Measurements from ENCODE around the gene DEFB125.
"Not testable (repeated sequence)": the region's sequence is repeated elsewhere in the genome, so short reads cannot be mapped to it uniquely, and the experiment has no call there.

Gene DEFB125

DNA sequence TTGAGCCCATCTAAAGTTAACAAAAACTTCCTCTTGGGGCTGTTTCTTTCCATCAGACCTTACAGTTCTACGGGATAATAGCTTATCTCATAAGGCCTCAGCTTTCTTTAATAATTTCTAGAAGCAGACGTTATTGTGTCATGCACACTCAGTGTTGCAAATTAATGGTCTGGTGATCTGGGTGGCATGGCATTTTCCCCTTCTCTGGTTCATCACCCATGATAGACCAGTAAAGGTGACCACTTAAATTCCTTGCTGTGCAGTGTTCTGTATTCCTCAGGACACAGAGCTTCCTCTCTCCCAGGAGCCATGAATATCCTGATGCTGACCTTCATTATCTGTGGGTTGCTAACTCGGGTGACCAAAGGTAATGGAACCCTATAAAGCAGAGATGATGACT lies at the start of gene DEFB125:
Gene DEFB125 (plus strand): TSS at position 272 of the 400 bp plus-strand sequence. CDS start 38 bp downstream, at position 310.
- no peak for DNase-seq (ENCODE audit: extremely low read depth in 1 of 2, low read depth in 1 of 2)

- DNase-seq (ENCODE audit: extremely low read depth in 1 of 2, low read depth in 1 of 2): no peak
These were observed 27.2 kb upstream of the DEFB125 start for GRCh38 chr20:60035-60918.

DNA sequence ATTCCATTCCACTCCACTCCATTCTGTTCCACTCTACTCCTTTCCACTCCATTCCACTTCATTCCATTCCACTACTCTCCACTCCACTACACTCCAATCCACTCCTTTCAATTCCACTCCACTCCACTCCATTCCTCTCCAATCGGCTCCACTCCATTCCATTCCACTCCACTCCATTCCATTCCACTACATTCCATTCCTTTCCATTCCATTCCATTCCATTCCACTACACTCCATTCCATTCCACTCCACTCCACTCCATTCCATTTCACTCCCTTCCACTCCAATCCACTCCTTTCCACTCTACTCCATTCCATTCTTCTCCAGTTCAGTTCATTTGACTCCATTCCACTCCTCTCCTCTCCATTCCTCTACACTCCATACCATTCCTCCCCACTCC lies 26.2 kb upstream of the DEFB125 start:
- DNase-seq (ENCODE audit: extremely low read depth in 1 of 2, low read depth in 1 of 2): no peak

GRCh38 chr20:61757-62156 lies 25.7 kb upstream of the DEFB125 start:
- DNase-seq (ENCODE audit: extremely low read depth in 1 of 2, low read depth in 1 of 2): no peak

GRCh38 chr20:62487-62886 lies 25.0 kb upstream of the DEFB125 start:
- no peak for DNase-seq (ENCODE audit: extremely low read depth in 1 of 2, low read depth in 1 of 2)

DNA sequence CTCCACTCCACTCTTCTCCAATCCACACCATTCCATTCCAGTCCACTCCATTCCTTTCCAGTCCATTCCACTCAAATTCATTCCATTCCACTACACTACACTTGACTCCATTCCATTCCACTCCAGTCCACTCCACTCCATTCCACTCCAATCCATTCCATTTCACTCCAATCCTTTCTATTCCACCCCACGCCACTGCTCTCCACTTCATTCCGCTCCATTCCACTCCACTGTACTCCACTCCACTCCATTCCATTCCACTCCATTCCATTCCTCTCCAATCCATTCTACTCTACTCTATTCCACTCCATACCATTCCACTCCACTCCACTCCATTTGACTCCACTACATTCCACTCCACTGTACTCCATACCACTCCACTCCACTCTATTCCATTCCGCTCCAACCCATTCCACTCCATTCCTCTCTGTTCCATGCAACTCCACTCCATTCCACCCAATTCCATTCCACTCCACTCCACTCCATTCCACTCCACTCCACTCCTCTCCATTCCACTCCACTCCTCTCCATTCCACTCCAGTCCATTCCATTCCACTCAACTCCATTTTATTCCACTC lies 23.4 kb upstream of the DEFB125 start:
- DNase-seq (ENCODE audit: extremely low read depth in 1 of 2, low read depth in 1 of 2): no peak

GRCh38 chr20:64766-65322 lies 22.6 kb upstream of the DEFB125 start:
- DNase-seq (ENCODE audit: extremely low read depth in 1 of 2, low read depth in 1 of 2): no peak

DNA sequence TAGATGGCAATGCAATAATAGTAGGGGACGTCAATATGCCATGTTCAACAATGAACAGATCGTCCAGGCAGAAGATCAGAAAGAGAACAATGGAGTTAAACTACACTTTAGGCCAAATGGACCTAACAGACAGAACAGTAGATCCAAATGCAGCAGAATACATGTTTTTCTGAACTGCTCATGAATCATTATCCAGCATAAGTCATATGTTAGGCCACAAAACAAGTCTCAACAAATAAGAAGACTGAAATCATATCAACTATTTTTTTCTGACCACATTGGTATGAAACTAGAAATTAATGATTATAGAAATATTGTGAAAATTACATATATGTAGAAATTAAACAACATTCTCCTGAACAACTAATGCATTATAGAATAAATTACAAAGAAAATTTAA lies 10.2 kb upstream of the DEFB125 start:
- no peak for DNase-seq (ENCODE audit: extremely low read depth in 1 of 2, low read depth in 1 of 2)

GRCh38 chr20:78338-78737 lies 9.1 kb upstream of the DEFB125 start:
- no peak for DNase-seq (ENCODE audit: extremely low read depth in 1 of 2, low read depth in 1 of 2)

DNA sequence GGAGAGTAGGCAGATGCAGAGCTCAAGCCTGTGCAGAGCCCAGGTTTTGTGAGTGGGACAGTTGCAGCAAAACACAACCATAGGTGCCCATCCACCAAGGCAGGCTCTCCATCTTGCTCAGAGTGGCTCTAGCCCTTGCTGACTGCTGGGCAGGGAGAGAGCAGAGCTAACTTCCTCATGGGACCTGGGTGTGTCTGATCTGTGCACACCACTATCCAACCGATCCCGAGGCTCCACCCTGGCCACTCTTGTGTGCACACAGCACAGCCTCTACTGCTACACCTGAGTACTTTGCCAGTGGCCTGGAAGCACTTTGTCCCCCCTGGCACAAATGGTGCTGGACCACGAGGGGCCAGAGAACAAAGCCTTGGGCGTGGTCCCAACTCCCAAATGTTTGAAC lies 7.9 kb upstream of the DEFB125 start:
- DNase-seq (ENCODE audit: extremely low read depth in 1 of 2, low read depth in 1 of 2): no peak

GRCh38 chr20:90651-91050 lies 3.2 kb downstream of the DEFB125 start:
- DNase-seq (ENCODE audit: extremely low read depth in 1 of 2, low read depth in 1 of 2): no peak

DNA sequence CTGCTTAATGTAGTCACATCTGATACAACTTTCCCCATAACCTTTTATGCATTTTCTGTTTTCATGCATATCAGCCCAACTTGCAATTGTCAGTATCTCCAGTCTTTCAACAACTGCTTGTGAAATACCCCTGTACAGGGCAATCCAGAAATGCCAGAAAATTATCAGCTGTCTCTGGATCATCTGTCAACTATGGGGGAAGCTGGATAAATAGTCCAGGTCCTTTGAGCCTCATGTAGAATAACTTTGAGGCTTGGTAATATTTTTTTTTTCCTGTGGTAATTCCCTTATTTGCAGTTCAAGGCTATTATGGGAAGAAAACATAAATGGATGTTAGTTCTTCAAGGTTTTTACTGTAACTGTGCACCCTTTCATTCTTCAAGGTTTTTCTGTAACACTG lies 6.2 kb downstream of the DEFB125 start:
- DNase-seq (ENCODE audit: extremely low read depth in 1 of 2, low read depth in 1 of 2): no peak

GRCh38 chr20:95215-95614 lies 7.7 kb downstream of the DEFB125 start:
- DNase-seq (ENCODE audit: extremely low read depth in 1 of 2, low read depth in 1 of 2): no peak

DNA sequence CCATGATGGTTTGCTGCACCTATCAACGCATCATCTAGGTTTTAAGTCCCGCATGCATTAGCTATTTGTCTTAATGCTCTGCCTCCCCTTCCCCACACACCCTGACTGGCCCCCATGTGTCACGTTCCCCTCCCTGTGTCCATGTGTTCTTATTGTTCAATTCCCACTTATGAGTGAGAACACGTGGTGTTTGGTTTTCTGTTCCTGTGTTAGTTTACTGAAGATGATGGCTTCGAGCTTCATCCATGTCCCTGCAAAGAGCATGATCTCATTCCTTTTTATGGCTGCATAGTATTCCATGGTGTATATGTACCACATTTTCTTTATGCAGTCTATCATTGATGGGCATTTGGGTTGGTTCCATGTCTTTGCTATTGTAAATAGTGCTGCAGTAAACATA lies 10.2 kb downstream of the DEFB125 start:
- DNase-seq (ENCODE audit: extremely low read depth in 1 of 2, low read depth in 1 of 2): not testable (repeated sequence)

DNA sequence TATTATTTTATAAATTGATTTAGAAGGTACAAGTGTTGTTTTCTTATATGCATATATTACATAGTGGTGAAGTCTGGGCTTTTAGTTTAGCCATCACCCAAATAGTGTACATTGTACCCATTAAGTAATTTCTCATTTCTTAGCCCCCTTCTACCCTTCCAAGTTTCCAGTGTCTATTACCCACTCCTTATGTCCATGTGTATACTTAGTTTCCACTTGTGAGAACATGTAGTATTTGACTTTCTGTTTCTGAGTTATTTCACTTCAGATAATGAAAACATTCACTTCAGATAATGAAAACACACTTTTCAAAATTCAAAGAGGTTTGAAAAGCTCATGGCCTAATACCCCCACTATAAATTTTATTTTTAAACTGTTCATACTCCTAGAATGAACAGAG lies 14.5 kb downstream of the DEFB125 start:
- no peak for DNase-seq (ENCODE audit: extremely low read depth in 1 of 2, low read depth in 1 of 2)

- DNase-seq (ENCODE audit: extremely low read depth in 1 of 2, low read depth in 1 of 2): no peak
These were observed 16.0 kb downstream of the DEFB125 start for GRCh38 chr20:103456-103855.

GRCh38 chr20:112396-112795 lies 24.9 kb downstream of the DEFB125 start:
- DNase-seq (ENCODE audit: extremely low read depth in 1 of 2, low read depth in 1 of 2): no peak

- DNase-seq (ENCODE audit: extremely low read depth in 1 of 2, low read depth in 1 of 2): no peak
These were observed 30.0 kb downstream of the DEFB125 start for GRCh38 chr20:117518-117917.

DNA sequence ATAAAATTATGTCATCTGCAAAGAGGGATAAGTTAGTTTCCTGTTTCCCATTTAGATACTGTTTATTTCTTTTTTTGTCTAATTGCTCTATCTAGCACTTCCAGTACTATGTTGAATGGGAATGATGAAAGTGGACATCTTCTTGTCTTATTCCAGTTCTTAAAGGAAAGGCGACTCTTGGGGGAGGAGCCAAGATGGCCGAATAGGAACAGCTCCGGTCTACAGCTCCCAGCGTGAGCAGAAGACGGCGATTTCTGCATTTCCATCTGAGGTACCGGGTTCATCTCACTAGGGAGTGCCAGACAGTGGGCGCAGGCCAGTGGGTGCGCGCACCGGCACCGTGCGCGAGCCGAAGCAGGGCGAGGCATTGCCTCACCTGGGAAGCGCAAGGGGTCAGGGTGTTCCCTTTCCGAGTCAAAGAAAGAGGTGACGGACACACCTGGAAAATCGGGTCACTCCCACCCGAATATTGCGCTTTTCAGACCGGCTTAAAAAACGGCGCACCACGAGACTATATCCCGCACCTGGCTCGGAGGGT lies 42.4 kb downstream of the DEFB125 start:
- DNase-seq (ENCODE audit: extremely low read depth in 1 of 2, low read depth in 1 of 2): not testable (repeated sequence)

- no peak for DNase-seq (ENCODE audit: extremely low read depth in 1 of 2, low read depth in 1 of 2)
These were observed 50.4 kb downstream of the DEFB125 start for GRCh38 chr20:137668-138490.

GRCh38 chr20:142290-142689 lies 54.8 kb downstream of the DEFB125 start, which contains the start of gene DEFB126:
DEFB126 (plus strand) TSS chr20:142590; CDS start chr20:142629, 39 bp downstream.
- DNase-seq (ENCODE audit: extremely low read depth in 1 of 2, low read depth in 1 of 2): no peak

All from stimulated activated CD8-positive, alpha-beta memory T cell treated with anti-CD3 and anti-CD28 coated beads, Interleukin-7, amount 100 ng/mL, for 48 hours (primary cell).